Measurements from ENCODE around the gene ZC3H15.

GRCh38 chr2:186457908-186458307, 28.2 kb upstream of the ZC3H15 start:
- no peak for TF ChIP-seq CTCF (IDR thresholded peaks at IDR 0.05; ENCODE audit: low read depth, low read length, poor library complexity, severe bottlenecking)
- no peak for TF ChIP-seq EZH2phosphoT487 (IDR thresholded peaks at IDR 0.05; ENCODE audit: borderline replicate concordance, low read length)
